NCI-H2081 treated with DMSO at 0.1 percent for 48 hours (cell line): Measurements from ENCODE around the gene PATZ1.

Experiments
- DNase-seq: peaks from one replicate; lab custom pipeline; 2025; lab: John Stamatoyannopoulos, UW

PATZ1 gene

DNA sequence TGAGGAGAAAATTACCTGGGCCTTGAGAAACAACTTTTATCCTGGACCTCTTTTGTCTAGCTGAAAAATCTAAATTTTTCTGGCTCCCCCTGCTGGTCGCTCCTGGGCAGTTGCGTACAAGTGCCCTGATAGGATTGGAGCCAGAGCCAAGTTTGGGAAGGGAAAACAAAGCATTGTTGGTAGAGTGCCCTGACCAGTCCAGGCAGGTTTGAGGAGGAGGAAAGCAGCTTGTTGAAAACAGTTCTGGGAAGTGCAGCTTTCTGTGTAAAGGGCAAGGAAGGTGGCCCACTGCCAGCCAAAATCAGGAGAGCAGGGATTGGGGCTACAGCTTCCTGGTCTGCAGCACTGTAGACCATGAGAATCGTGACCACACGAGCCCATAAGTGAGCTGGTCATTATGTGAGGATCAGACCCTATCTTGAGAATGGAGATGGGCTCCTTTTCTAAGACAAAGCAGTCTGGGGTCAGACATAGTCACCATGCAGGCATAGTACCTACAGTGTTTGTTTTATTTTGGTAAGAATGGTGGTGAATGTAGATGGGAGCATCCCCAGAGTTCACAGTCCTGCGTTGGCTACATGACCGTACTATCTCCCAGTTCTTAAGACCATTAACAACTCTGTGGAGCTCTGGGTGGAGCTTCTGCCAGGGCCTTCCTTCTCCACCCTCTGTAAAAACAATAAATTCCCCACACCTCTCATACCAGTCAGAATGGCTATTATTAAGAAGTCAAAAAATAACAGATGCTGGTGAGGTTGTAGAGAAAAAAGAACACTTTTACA is 32.6 kb downstream of the PATZ1 start:
- DNase-seq, result no peak

GRCh38 chr22:31308181-31308580 is 38.0 kb downstream of the PATZ1 start:
- DNase-seq, result no peak

DNA sequence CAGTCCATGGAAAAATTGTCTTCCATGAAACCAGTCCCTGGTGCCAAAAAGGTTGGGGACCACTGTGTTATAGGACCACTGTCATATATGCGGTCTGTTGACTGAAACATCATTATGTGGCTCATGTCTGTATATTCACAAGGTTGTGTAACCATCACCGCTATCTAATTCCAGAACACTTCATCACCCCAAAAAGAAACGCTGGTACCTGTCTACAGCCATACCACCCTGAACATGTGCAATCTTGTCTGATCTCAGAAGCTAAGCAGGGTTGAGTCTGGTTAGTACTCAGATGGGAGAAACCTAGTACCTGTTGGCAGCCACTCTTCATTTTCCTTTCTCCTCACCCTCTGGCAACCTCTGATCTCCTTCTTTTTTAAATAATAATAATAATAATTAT is 41.0 kb downstream of the PATZ1 start:
- DNase-seq, result no peak

DNA sequence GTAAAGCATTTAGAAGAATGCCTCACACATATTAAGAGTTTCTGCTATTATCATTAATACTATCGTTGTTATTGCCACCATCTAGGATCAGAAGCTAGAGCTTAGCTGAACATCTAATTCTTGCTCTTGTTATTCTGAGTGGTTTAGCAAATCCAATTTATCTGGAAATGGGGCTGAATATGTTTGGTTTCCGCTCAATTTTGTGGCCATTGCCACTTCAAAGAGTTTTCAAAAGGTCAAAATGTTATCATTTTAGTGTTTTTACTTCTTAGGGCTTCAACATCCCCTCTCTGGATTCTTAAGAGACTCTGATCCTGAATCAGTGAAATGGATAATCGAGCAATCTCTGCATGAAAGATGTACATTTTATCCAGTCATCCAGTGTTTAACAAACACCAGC is 43.6 kb downstream of the PATZ1 start:
- DNase-seq, result no peak

DNA sequence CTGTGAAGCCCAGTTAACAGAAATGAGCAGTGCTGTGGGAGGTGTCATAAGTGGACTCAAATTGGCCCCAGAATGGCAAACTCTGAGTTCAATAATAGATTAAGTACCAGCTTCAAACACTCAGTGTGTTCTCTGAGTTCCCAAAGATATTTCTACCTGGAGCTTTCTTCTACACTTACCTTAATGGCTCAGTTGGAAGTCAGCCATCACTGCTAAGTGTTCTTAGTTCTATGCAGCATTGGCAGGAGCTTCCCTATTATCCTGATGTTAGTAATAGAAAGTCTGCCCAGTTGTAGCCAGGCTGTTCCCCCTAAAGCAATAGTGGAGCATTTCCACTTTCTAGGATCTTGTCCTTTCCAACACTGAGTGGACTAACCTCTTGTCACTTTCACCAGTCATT is 44.1 kb downstream of the PATZ1 start:
- no peak for DNase-seq

GRCh38 chr22:31300896-31301295 is 45.2 kb downstream of the PATZ1 start:
- no peak for DNase-seq

- DNase-seq, result no peak
Observed at GRCh38 chr22:31295831-31296657, 50.1 kb downstream of the PATZ1 start.

DNA sequence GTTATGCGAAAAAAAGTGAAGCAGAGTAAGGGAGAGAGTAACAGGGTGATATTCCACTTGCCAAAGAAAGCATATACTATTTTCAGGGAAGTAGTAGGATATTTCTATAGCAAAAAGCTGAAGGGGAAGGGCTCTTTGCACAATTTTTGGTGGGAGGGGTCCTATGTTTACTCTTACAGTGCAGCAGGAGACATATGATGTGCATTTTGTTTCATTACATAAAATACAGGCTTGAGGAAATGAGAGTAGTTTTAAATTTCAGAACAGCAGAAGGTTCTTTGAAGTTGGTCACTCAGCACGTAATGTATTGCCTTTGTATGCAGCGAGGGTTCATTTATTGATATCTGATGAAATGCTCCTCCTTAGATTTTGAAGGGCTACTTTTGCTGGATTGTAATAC is 50.8 kb downstream of the PATZ1 start:
- no peak for DNase-seq

DNA sequence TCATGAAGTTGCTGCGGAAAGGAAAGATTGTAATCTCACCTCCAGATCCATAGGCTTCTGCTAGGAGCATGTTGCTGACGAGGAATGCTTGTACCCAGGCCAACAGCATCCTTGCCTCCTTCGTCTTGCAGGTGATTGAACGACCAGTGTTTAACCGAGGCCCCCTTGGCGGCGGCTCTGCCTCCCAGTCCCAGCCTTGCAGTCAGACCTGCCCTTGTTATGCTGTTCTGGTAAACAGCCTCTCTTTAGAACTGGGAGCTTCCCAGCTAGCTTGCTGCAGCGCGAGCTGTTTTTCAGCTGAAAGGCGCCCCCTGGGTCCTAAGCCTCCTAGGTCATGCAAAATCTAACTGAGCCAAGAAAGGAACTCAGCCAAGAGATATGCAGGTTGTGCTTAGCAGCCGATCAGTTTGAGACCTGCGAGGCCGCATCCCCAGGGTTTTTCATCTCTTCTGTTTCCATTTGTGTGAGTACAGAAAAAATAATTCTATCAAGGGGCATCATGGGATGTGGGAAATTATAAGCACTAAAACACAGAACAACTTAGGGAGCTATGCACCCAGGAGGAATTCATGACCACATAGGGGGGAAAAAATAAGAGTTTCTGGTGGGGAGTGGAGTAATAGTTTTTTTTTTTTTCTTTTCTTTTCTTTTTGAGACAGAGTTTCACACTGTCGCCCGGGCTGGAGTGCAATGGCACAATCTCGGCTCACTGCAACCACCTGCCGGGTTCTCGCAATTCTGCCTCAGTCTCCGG is 53.7 kb downstream of the PATZ1 start, which contains the start of gene PIK3IP1:
Gene PIK3IP1 (minus strand): TSS at position 253 of the 754 bp plus-strand sequence. CDS start 144 bp downstream, at position 109.
- DNase-seq, result no peak

DNA sequence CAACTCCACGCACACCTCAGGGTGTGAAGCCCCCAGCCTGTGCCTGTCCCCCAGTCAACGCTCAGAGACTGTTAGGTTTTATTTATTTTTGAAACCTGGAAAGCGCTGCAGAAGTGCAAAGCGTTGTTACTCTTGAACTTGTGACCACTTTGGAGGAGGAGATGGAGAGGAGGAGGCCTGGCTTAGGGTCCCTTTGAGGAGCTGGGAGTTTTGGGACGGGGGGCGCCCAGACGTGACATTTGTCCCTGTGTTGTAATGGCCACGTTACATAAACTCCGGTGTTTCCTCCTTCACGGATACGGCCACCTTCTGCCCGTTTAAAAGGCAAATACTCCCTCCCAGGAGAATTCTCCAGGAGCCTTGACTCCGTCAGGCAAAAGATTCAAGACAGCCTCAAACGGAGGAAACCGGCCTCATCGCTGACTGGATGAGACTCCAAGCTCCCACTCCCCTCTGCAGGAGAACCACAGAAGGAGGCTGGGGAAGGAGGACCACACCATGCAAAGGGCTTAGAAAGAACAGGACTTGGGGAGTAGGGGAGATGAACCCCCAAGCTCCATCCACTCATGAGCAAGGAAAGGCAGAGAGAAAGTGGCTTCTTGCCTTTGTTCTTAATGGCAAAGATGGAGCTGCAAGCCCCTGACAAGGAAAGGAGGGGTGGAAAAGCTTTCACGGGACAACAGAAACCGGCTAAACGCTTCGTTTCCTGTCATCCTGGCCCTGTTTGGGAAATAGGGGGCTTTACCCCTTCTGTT is 54.5 kb downstream of the PATZ1 start:
- DNase-seq, result no peak

DNA sequence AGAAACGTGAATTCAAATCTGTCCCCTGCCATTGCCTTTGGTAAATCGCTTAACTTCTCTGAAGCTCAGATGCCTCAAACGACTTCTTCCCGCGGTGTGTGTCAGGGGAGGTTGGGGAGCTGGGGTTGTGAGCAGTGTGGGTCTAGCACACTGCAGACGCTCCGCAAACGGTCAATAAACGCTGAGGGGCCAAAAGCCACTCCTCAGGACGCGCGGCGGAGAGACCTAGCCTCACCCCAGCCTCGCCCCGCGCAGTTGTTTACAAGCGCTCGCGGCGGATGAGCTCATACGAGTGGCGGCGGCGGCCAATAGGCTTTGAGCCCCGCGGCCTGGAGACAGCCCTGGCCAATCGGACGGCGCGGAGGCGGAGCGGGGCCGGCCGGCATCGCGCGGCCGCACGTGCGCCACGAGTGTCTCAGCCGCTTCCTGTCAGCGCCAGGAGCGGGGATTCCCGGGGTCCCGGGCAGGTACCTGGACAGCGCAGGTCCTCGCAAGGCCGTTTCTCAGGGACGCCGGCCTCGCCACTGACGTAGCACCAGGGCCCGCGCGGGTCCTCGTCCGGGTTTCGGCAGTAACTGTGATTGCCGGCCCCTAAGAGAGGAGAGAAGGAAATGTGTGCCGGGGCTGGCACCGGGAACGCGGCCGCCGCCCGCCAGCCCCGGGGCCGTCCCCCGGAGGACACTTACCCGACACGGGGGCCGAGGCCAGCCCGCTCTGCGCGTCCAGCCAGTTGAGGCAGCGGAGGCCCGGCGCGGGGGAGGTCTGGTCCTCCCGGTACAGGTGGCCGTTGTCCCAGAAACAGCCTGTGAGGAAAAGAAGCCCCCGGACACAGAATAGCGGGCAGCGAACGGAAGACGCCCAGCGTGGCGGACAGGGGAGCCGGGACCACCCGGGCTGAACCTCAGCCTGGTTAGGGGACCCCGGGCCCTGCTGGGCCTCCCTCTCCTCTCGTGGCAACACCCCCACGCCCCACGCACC is 55.4 kb downstream of the PATZ1 start:
- peak; percentile 44 for DNase-seq

DNA sequence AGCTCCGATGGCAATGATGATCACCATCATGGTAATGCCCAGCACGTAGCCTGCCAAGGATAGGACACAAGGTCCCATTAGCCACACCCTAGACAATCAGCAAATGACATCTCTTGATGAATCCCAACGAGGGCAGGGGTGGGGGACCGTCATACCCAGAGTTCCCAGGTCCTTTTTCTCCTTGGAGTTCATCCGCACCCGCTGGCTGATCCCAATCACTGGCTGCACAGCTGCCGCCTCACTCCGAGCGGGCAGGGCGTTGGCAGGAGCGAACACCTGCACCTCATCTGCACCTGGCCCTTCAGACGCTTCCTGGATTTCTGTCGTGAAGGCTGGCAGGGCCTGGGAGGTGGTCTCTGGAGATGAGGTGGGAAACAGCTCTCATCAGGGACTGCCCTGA is 56.8 kb downstream of the PATZ1 start:
- no peak for DNase-seq

DNA sequence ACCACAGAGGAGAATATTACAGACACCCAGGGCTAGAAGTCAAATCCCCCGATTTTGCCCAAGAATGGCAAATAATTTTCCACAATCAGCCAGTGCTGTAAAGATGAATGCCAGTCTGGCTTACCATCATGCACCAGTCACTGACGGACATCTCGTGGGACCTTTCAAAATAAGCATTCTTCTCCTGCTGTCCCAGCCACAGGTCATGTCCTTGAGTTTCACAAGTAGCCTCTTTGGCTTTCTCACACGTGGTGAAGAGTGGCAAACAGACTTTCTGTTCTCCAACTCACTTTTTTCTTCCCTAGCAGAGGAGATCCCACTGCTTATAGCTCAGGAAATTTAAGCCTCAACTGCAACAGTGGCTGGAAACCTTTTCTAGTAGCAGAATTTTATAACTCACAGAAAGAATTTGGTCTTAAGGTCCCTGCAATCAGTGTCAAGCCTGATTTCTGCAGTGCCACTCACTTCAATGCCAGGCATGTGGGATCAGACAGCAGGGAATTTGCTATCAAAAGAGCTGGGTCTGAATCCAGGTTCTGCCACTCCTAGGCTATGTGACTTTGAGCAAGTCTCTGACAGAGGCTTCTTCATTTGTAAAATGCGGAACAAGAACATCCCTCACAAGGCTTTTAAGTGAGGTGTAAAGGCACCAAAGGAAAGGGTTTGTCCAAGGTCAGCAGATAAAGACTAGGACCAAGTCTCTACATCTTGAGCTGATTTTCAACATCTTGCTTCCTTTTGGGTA is 57.5 kb downstream of the PATZ1 start:
- DNase-seq, result no peak

- no peak for DNase-seq
Observed at GRCh38 chr22:31287818-31288495, 58.2 kb downstream of the PATZ1 start.

DNA sequence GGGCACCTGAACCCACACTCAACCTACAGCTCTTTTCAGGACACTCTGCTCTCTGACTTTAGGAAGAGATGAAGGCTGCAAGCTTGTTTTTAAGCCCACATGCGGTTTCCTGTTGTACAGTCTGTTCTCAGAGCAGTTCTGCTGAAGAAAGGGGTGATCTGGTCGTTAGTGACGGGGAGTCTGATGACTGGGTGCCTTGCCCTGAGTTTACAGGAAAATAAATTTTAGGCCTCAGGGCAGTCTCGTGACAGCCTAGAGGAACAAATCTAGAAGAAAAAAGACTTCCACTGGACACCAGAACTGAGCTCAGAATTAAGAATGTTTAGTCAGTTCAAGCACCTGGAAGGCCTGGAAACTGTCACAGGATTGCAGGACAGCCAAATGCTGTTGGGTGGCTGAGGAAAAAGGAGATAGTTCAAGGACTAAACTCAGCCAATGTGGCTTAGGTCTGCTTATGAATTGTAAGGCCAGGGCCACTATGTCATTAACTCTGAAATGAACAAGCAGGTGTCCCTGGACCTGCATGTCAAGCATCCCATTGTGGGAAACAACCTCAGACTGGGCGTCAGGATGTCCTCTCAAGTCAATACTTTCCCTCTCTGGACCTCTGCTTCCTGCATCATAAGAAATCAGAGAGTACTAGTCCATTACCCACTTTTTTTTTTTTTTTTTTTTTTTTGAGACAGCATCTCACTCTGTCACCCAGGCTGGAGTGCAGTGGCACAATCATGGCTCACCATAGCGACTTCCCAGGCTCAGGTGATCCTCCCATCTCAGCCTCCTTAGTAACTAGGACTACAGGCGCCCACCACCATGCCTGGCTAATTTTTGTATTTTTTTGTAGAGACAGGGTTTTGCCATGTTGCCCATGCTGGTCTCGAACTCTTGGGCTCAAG is 59.5 kb downstream of the PATZ1 start:
- DNase-seq, result no peak

DNA sequence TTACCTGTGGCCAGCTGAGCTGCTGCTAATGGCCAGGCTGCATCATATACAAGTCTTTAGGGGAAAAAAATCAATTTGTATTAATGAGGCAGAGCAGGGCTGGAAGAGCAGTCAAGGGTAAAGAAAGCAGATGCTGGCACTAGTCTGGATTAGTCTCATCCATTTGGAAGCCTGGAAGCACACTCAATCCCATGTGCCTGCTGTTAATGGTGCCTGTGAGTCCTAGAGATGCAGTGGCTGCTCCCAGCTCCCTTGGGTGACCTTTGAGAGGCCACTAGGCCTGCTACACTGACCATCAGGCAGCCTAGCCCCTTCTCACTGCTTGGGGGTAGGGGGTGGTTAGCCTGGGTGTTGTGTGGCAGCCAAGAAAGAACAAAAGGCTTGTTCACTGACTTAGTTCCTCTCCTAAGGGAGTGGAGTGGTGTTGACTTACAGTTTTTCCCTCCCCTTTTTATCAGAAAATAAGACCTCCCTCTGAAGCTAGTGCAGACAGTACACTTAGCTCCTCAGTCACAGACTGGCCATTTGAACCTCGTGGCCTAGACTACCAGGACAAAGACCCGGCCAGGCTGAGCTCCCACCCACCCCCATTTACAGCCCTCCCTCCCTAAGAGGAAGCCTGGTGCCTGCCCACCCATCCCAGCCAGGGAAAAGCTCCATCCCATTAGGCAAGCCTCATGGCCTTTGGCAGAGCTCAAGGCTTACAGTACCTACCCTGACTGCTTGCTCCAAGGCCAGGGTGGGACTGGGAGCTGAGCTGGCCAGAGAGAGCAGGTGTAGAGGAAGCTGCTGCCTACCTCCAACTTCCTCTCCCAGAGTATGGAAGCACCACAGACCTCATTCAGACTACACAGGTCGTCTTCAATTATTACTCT is 61.6 kb downstream of the PATZ1 start:
- no peak for DNase-seq
